NCI-H2081 treated with DMSO at 0.1 percent for 48 hours (cell line): ENCODE results near the gene PATJ.

Source experiments
- DNase-seq: peaks from one replicate; lab custom pipeline; 2025; lab: John Stamatoyannopoulos, UW

Gene PATJ

GRCh38 chr1:62050165-62050564, 307.9 kb downstream of the PATJ start:
- DNase-seq, result no peak

GRCh38 chr1:62052946-62053345, 310.7 kb downstream of the PATJ start:
- no peak for DNase-seq

GRCh38 chr1:62054188-62054587, 311.9 kb downstream of the PATJ start:
- no peak for DNase-seq

- no peak for DNase-seq
These were observed 314.9 kb downstream of the PATJ start for GRCh38 chr1:62057230-62057629.

GRCh38 chr1:62057641-62058290, 315.5 kb downstream of the PATJ start:
- no peak for DNase-seq

- DNase-seq, result no peak
These were observed 316.7 kb downstream of the PATJ start for GRCh38 chr1:62058956-62059355.

GRCh38 chr1:62062087-62062486, 319.8 kb downstream of the PATJ start:
- DNase-seq, result no peak

GRCh38 chr1:62064829-62065407, 322.6 kb downstream of the PATJ start:
- no peak for DNase-seq

GRCh38 chr1:62066713-62067112, 324.4 kb downstream of the PATJ start:
- DNase-seq, result no peak

- no peak for DNase-seq
These were observed 326.1 kb downstream of the PATJ start for GRCh38 chr1:62068416-62068843.

GRCh38 chr1:62068978-62069377, 326.7 kb downstream of the PATJ start:
- peak; percentile 10 for DNase-seq

- no peak for DNase-seq
These were observed 328.2 kb downstream of the PATJ start for GRCh38 chr1:62070384-62071011.

- DNase-seq, result no peak
These were observed 329.4 kb downstream of the PATJ start for GRCh38 chr1:62071695-62072094.

- DNase-seq, result no peak
These were observed 334.0 kb downstream of the PATJ start for GRCh38 chr1:62076286-62076685.

- no peak for DNase-seq
These were observed 335.5 kb downstream of the PATJ start for GRCh38 chr1:62077821-62078220.

GRCh38 chr1:62082456-62083363, 340.4 kb downstream of the PATJ start:
- no peak for DNase-seq

GRCh38 chr1:62084310-62084890, 342.1 kb downstream of the PATJ start:
- DNase-seq, result no peak

GRCh38 chr1:62088439-62088838, 346.2 kb downstream of the PATJ start:
- DNase-seq, result no peak

GRCh38 chr1:62089570-62089969, 347.3 kb downstream of the PATJ start:
- no peak for DNase-seq

GRCh38 chr1:62090016-62090415, 347.7 kb downstream of the PATJ start:
- no peak for DNase-seq

GRCh38 chr1:62092110-62092509, 349.8 kb downstream of the PATJ start:
- no peak for DNase-seq

GRCh38 chr1:62093261-62093660, 351.0 kb downstream of the PATJ start:
- DNase-seq, result no peak
